Measurements from ENCODE around the gene SELENOI. TPM values are rescaled to one million over a fixed set of nuclear protein-coding genes. Genes with fewer than 3 reads are reported as not detected.

Gene SELENOI
- total and polyA plus RNA-seq, 9 donors: 2.5 to 23.7 (median 13.4) TPM

GRCh38 chr2:26411419-26411818 lies 65.5 kb downstream of the SELENOI start:
- TF ChIP-seq CTCF (IDR thresholded peaks at IDR 0.05) (no peak), POLR2A (IDR thresholded peaks at IDR 0.05) (no peak), EP300 (IDR thresholded peaks at IDR 0.05) (no peak)
- no peak overlapping the region for H3K27ac ChIP-seq
- H3K36me3 ChIP-seq: no peaks in the 10 kb centered on the region
- H3K27me3 ChIP-seq: no peaks in the 10 kb centered on the region
- H3K4me1 ChIP-seq (ENCODE audit: insufficient read depth): no peaks in the 10 kb centered on the region
- no peak overlapping the region for H3K4me3 ChIP-seq
- 92 to 97% (median 95%) methylated on average over 6 of the region's 6 CpGs for WGBS, 3 donors
- intact Hi-C loops (cut with DNase I): no loop called here
- no peaks in the 10 kb centered on the region for H3K9me3 ChIP-seq
- DNase-seq: no peak

- Histone ChIP-seq H3K36me3 (no peaks in the 10 kb centered on the region), H3K4me3 (no peak overlapping the region), H3K27ac (no peak overlapping the region), H3K27me3 (no peaks in the 10 kb centered on the region), H3K9me3 (no peaks in the 10 kb centered on the region), H3K4me1 (ENCODE audit: insufficient read depth) (no peaks in the 10 kb centered on the region)
- no peak for DNase-seq
- TF ChIP-seq CTCF (IDR thresholded peaks at IDR 0.05) (no peak), EP300 (IDR thresholded peaks at IDR 0.05) (no peak)
- WGBS, 3 donors: 72 to 89% (median 80%) methylated on average over 10 of the region's 10 CpGs
- intact Hi-C loops (cut with DNase I): no loop called here
Measured at GRCh38 chr2:26412091-26412673, 66.2 kb downstream of the SELENOI start.

- Histone ChIP-seq H3K36me3 (no peaks in the 10 kb centered on the region), H3K4me1 (ENCODE audit: insufficient read depth) (no peaks in the 10 kb centered on the region), H3K4me3 (no peak overlapping the region), H3K27ac (no peak overlapping the region), H3K27me3 (no peaks in the 10 kb centered on the region), H3K9me3 (no peaks in the 10 kb centered on the region)
- intact Hi-C loops (cut with DNase I): no loop called here
- TF ChIP-seq CTCF (IDR thresholded peaks at IDR 0.05) (no peak), POLR2A (IDR thresholded peaks at IDR 0.05) (no peak), EP300 (IDR thresholded peaks at IDR 0.05) (no peak)
- DNase-seq: no peak
- 44 to 67% (median 46%) methylated on average over 3 of the region's 3 CpGs for WGBS, 3 donors
Measured at GRCh38 chr2:26414311-26414710, 68.4 kb downstream of the SELENOI start.

GRCh38 chr2:26421961-26422360 lies 76.0 kb downstream of the SELENOI start:
- WGBS, 3 donors: 88 to 91% (median 90%) methylated on average over 5 of the region's 5 CpGs
- no peak for DNase-seq
- no peaks in the 10 kb centered on the region for H3K9me3 ChIP-seq
- H3K27me3 ChIP-seq: no peaks in the 10 kb centered on the region
- H3K36me3 ChIP-seq: no peaks in the 10 kb centered on the region
- H3K4me3 ChIP-seq: no peak overlapping the region
- TF ChIP-seq POLR2A (IDR thresholded peaks at IDR 0.05) (no peak), CTCF (IDR thresholded peaks at IDR 0.05) (no peak), EP300 (IDR thresholded peaks at IDR 0.05) (no peak)
- intact Hi-C loops (cut with DNase I): loop anchor here in 1 of 4 donors (5.0 kb wide), 1 partner anchor 1225 kb away; no protein-coding TSS in a partner anchor
- no peak overlapping the region for H3K27ac ChIP-seq
- no peaks in the 10 kb centered on the region for H3K4me1 ChIP-seq (ENCODE audit: insufficient read depth)
